Stimulated activated CD4-positive, alpha-beta T cell treated with anti-CD3 and anti-CD28 coated beads, TNF-alpha, amount 100 ng/mL, for 24 hours (primary cell): ENCODE data around the gene TSHZ1.

Experiments used
- DNase-seq, 3 experiments: peaks; one replicate each; pipeline ENCODE4 v3.0.0-alpha.2; 2020; ENCODE audit warnings: low read depth in 3 of 3

The TSHZ1 gene

GRCh38 chr18:75273817-75274216 lies 63.2 kb downstream of the TSHZ1 start:
- DNase-seq, result no peak

- no peak for DNase-seq
Observed at GRCh38 chr18:75275226-75275625, 64.6 kb downstream of the TSHZ1 start.

GRCh38 chr18:75276818-75277609 lies 66.4 kb downstream of the TSHZ1 start:
- DNase-seq, result no peak

GRCh38 chr18:75277610-75277928 lies 67.0 kb downstream of the TSHZ1 start:
- no peak for DNase-seq

GRCh38 chr18:75279381-75279780 lies 68.8 kb downstream of the TSHZ1 start:
- DNase-seq, result no peak

GRCh38 chr18:75280427-75281280 lies 70.1 kb downstream of the TSHZ1 start:
- DNase-seq, result no peak

GRCh38 chr18:75282746-75283145 lies 72.1 kb downstream of the TSHZ1 start:
- no peak for DNase-seq

- DNase-seq, result no peak
Observed at GRCh38 chr18:75283731-75284130, 73.1 kb downstream of the TSHZ1 start.

- no peak for DNase-seq
Observed at GRCh38 chr18:75284566-75284965, 74.0 kb downstream of the TSHZ1 start.

GRCh38 chr18:75285876-75286275 lies 75.3 kb downstream of the TSHZ1 start:
- no peak for DNase-seq

GRCh38 chr18:75287006-75287405 lies 76.4 kb downstream of the TSHZ1 start:
- no peak for DNase-seq

- no peak for DNase-seq
Observed at GRCh38 chr18:75287700-75288099, 77.1 kb downstream of the TSHZ1 start.

GRCh38 chr18:75289761-75290160 lies 79.2 kb downstream of the TSHZ1 start:
- no peak for DNase-seq

- no peak for DNase-seq
Observed at GRCh38 chr18:75290737-75291358, 80.3 kb downstream of the TSHZ1 start.

GRCh38 chr18:75291460-75291859 lies 80.9 kb downstream of the TSHZ1 start:
- DNase-seq, result no peak

- no peak for DNase-seq
Observed at GRCh38 chr18:75293591-75293990, 83.0 kb downstream of the TSHZ1 start.

- DNase-seq, result no peak
Observed at GRCh38 chr18:75297731-75298130, 87.1 kb downstream of the TSHZ1 start.

GRCh38 chr18:75304678-75305557 lies 94.3 kb downstream of the TSHZ1 start:
- no peak for DNase-seq

- DNase-seq, result no peak
Observed at GRCh38 chr18:75305984-75306383, 95.4 kb downstream of the TSHZ1 start.

- DNase-seq, result no peak
Observed at GRCh38 chr18:75307530-75307929, 96.9 kb downstream of the TSHZ1 start.

- no peak for DNase-seq
Observed at GRCh38 chr18:75309564-75309963, 99.0 kb downstream of the TSHZ1 start.

GRCh38 chr18:75314117-75314516 lies 103.5 kb downstream of the TSHZ1 start:
- DNase-seq, result no peak
